A549 (cell line): ENCODE data around the gene SWI5. TPM values are rescaled to one million over a fixed set of nuclear protein-coding genes. Genes with fewer than 3 reads are reported as not detected.

ENCODE experiments used
- ATAC-seq, 2 experiments: fragments of 200-7000 bp in 1 of 2; fragments of >200 bp in 1 of 2; cut with Nextera tagmentation in 1 of 2; cut with Tn5 transposase in 1 of 2; 3 replicates each; pipeline versions ENCODE4 v1.8.0 to v1.9.1; 2018 to 2020; ENCODE audit warnings: mild to moderate bottlenecking in 1 of 2, moderate library complexity in 1 of 2
- CTCF ChIA-PET: fragments of 300-600 bp; sonication (Branson Sonifier 250); formaldehyde crosslinking; extraction: SDS; loops from one replicate; lab custom pipeline; 2021; ENCODE audit warnings: antibody characterized with exemption, inconsistent platforms; lab: Yijun Ruan, JAX
- POLR2A ChIA-PET: fragments of 350-600 bp; formaldehyde crosslinking; extraction: SDS; loops from one replicate; lab custom pipeline; 2021; ENCODE audit warnings: antibody characterized with exemption, inconsistent platforms; lab: Yijun Ruan, JAX
- DNase-seq, 2 experiments: peaks; one replicate each; pipeline versions ENCODE4 v3.0.0 to v3.0.0-alpha.2; 2011 to 2016; ENCODE audit warnings: low read depth in 1 of 2, low spot score in 1 of 2
- FAIRE-seq: peaks from 2 replicates; lab custom pipeline; 2011; peaks lifted over from hg19 to GRCh38; lab: Jason Lieb, UNC
- H3K27ac ChIP-seq, 2 experiments: fragments of >200 bp; sonication (Bioruptor Twin); formaldehyde crosslinking; 3 replicates each; pipeline ENCODE4 v1.5.1; 2016 to 2017
- H3K4me1 ChIP-seq: fragments of >200 bp; sonication (Bioruptor Twin); formaldehyde crosslinking; 3 replicates; pipeline ENCODE4 v1.6.1; 2016
- H3K4me2 ChIP-seq: fragments of >200 bp; sonication (Bioruptor Twin); formaldehyde crosslinking; 3 replicates; pipeline ENCODE4 v1.6.1; 2016
- H3K4me3 ChIP-seq: fragments of >200 bp; sonication (Bioruptor Twin); formaldehyde crosslinking; 3 replicates; pipeline ENCODE4 v1.5.1; 2016
- H3K9me3 ChIP-seq: fragments of >200 bp; sonication (Bioruptor Twin); formaldehyde crosslinking; 3 replicates; pipeline ENCODE4 v1.6.1; 2016
- BHLHE40 ChIP-seq: IDR thresholded peaks from 2 replicates; pipeline ENCODE4 v1.6.1; 2012; ENCODE audit warnings: low read depth, low read length, inconsistent platforms
- CBX2 ChIP-seq: fragments of 200-600 bp; sonication (generic); IDR thresholded peaks from 2 replicates; pipeline ENCODE4 v1.6.1; 2016; ENCODE audit warnings: low read depth, mild to moderate bottlenecking, borderline replicate concordance
- CBX8 ChIP-seq: fragments of 200-600 bp; sonication (generic); IDR thresholded peaks from 2 replicates; pipeline ENCODE4 v1.6.1; 2016
- CEBPB ChIP-seq, 2 experiments: fragments of >200 bp in 1 of 2; sonication (Bioruptor Twin) in 1 of 2; formaldehyde crosslinking in 1 of 2; IDR thresholded peaks; 2 replicates each; pipeline ENCODE4 v1.6.1; 2012 to 2016
- CHD2 ChIP-seq: fragments of 150-350 bp; IDR thresholded peaks from 2 replicates; pipeline ENCODE4 v1.6.1; 2014; ENCODE audit warnings: low read length; ENCODE audit not compliant: partially characterized antibody
- CTCF ChIP-seq: fragments of >200 bp; sonication (Bioruptor Twin); formaldehyde crosslinking; IDR thresholded peaks from 3 replicates; pipeline ENCODE4 v1.5.1; 2016
- EHMT2 ChIP-seq: fragments of 200-600 bp; sonication (generic); IDR thresholded peaks from 2 replicates; pipeline ENCODE4 v1.6.1; 2016; ENCODE audit warnings: antibody characterized with exemption, low read depth, mild to moderate bottlenecking, moderate library complexity
- EP300 ChIP-seq, 2 experiments: fragments of >200 bp; sonication (Bioruptor Twin); formaldehyde crosslinking; IDR thresholded peaks; 2 replicates in 1 of 2; 3 replicates in 1 of 2; pipeline ENCODE4 v1.6.1; 2016 to 2017
- ESRRA ChIP-seq: fragments of 150-350 bp; IDR thresholded peaks from 2 replicates; pipeline ENCODE4 v1.6.1; 2014; ENCODE audit warnings: mild to moderate bottlenecking, low read length, borderline replicate concordance
- FOSL2 ChIP-seq, 2 experiments: fragments of 450-650 bp in 1 of 2; fragments of >200 bp in 1 of 2; sonication (Bioruptor Twin) in 1 of 2; formaldehyde crosslinking; IDR thresholded peaks; 2 replicates each; pipeline versions ENCODE4 v1.5.0 to v1.6.1; 2016 to 2020; ENCODE audit warnings: mild to moderate bottlenecking in 1 of 2, moderate library complexity in 1 of 2
- HOXB5 ChIP-seq: fragments of 250-450 bp; sonication (Bioruptor Pico); IDR thresholded peaks from 2 replicates; pipeline ENCODE4 v1.5.0; 2020; ENCODE audit warnings: mild to moderate bottlenecking, moderate library complexity
- JUNB ChIP-seq: fragments of >200 bp; sonication (Bioruptor Twin); formaldehyde crosslinking; IDR thresholded peaks from 2 replicates; pipeline ENCODE4 v1.6.1; 2016
- KDM5A ChIP-seq: fragments of 200-600 bp; sonication (generic); IDR thresholded peaks from 2 replicates; pipeline ENCODE4 v1.6.1; 2016; ENCODE audit warnings: antibody characterized with exemption, mild to moderate bottlenecking
- MAFK ChIP-seq: fragments of 450-650 bp; IDR thresholded peaks from 2 replicates; pipeline ENCODE4 v1.6.1; 2014; ENCODE audit not compliant: partially characterized antibody
- NFE2L2 ChIP-seq: fragments of 150-350 bp; conservative IDR thresholded peaks from 2 replicates; pipeline ENCODE4 v1.6.1; 2014; ENCODE audit warnings: low read length
- PBX3 ChIP-seq: IDR thresholded peaks from 2 replicates; pipeline ENCODE4 v1.6.1; 2012
- POLR2A ChIP-seq: IDR thresholded peaks from 2 replicates; pipeline ENCODE4 v1.6.1; 2012; ENCODE audit warnings: mild to moderate bottlenecking, low read length
- RFX5 ChIP-seq: fragments of 450-650 bp; IDR thresholded peaks from 2 replicates; pipeline ENCODE4 v1.7.1; 2014; ENCODE audit warnings: antibody characterized with exemption, mild to moderate bottlenecking, moderate library complexity
- TP53 ChIP-seq: fragments of 250-450 bp; sonication (Bioruptor Pico); IDR thresholded peaks from 2 replicates; pipeline ENCODE4 v1.5.0; 2021; ENCODE audit warnings: mild to moderate bottlenecking, moderate library complexity
- ZNF302 ChIP-seq: fragments of 250-450 bp; sonication (Bioruptor Pico); IDR thresholded peaks from 2 replicates; pipeline ENCODE4 v1.9.0; 2021; ENCODE audit warnings: inconsistent platforms, mild to moderate bottlenecking, moderate library complexity
- WGBS: methylation state at CpG from one replicate; pipeline ENCODE4 v1.1.6; 2017; ENCODE audit errors: missing lambda C conversion rate; 5-methylcytosine and 5-hydroxymethylcytosine counted together
- polyA plus RNA-seq, 4 experiments: library from polyadenylated mRNA; depleted of rRNA in 3 of 4; stranded (reverse); fragments of >200 nt; fragmentation: RNase III in 1 of 4; extraction: RNeasy Plus Mini Kit Qiagen cat#74134 plus additional on column Dnase treatment in 1 of 4; gene quantifications; 2 replicates in 3 of 4; 3 replicates in 1 of 4; pipeline ENCODE4 v1.2.3, GENCODE V29; 2011 to 2017
- TF ChIP-seq, protein P1 (sequence below): fragments of 250-450 bp; sonication (Bioruptor Pico); IDR thresholded peaks from 2 replicates; pipeline ENCODE4 v1.5.0; 2021; ENCODE audit warnings: mild to moderate bottlenecking, moderate library complexity, borderline replicate concordance
- TF ChIP-seq, protein P2 (sequence below): fragments of 150-350 bp; IDR thresholded peaks from 2 replicates; pipeline ENCODE4 v1.6.1; 2014; ENCODE audit warnings: low read depth, mild to moderate bottlenecking, low read length
- TF ChIP-seq, protein P3 (sequence below): fragments of 250-450 bp; sonication (Bioruptor Pico); IDR thresholded peaks from 2 replicates; pipeline ENCODE4 v1.5.0; 2020; ENCODE audit warnings: low read depth, mild to moderate bottlenecking, moderate library complexity

SWI5 gene
- polyA plus RNA-seq, 2 of the 4 experiments (the other 2 are of a cell fraction): 45.3 to 66.8 TPM

GRCh38 chr9:128298535-128299482 lies 22.7 kb downstream of the SWI5 start:
- no peak for TF ChIP-seq RFX5
- no peak for TF ChIP-seq NFE2L2
- no peak for TF ChIP-seq EHMT2
- TF ChIP-seq, protein P1, sequence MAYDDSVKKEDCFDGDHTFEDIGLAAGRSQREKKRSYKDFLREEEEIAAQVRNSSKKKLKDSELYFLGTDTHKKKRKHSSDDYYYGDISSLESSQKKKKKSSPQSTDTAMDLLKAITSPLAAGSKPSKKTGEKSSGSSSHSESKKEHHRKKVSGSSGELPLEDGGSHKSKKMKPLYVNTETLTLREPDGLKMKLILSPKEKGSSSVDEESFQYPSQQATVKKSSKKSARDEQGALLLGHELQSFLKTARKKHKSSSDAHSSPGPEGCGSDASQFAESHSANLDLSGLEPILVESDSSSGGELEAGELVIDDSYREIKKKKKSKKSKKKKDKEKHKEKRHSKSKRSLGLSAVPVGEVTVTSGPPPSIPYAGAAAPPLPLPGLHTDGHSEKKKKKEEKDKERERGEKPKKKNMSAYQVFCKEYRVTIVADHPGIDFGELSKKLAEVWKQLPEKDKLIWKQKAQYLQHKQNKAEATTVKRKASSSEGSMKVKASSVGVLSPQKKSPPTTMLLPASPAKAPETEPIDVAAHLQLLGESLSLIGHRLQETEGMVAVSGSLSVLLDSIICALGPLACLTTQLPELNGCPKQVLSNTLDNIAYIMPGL: no peak
- TF ChIP-seq, protein P2, sequence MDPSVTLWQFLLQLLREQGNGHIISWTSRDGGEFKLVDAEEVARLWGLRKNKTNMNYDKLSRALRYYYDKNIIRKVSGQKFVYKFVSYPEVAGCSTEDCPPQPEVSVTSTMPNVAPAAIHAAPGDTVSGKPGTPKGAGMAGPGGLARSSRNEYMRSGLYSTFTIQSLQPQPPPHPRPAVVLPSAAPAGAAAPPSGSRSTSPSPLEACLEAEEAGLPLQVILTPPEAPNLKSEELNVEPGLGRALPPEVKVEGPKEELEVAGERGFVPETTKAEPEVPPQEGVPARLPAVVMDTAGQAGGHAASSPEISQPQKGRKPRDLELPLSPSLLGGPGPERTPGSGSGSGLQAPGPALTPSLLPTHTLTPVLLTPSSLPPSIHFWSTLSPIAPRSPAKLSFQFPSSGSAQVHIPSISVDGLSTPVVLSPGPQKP: no peak
- no peak for TF ChIP-seq TP53 (CRISPR knock-in tag)
- TF ChIP-seq POLR2A: no peak
- TF ChIP-seq HOXB5 (CRISPR knock-in tag): no peak
- TF ChIP-seq CBX8: no peak
- no peak for TF ChIP-seq KDM5A
- no peak for TF ChIP-seq BHLHE40
- no peak for TF ChIP-seq ESRRA
- no peak for TF ChIP-seq EP300 (IDR thresholded peaks at IDR 0.05)
- TF ChIP-seq PBX3: no peak
- TF ChIP-seq JUNB: no peak
- no peak for TF ChIP-seq ZNF302 (CRISPR knock-in tag)
- TF ChIP-seq CTCF: no peak
- DNase-seq (no peak), ATAC-seq (no peak), FAIRE-seq (no peak)
- no peaks in the 10 kb centered on the region for H3K9me3 ChIP-seq
- ChIA-PET POLR2A (interaction anchor here (0.6 to 1.1 kb wide), 2 partner anchors 23 to 41 kb away, joined by 3 to 6 read pairs; partner anchors contain the start of genes GOLGA2, SLC27A4 and SWI5), CTCF (interaction anchor here (0.9 to 17.8 kb wide), 8 partner anchors 9 to 121 kb away, joined by 3 to 206 read pairs (median 7); partner anchors contain the start of gene CERCAM)
- H3K27ac ChIP-seq: no peak overlapping the region
- WGBS: 92% methylated on average over 20 of the region's 20 CpGs
- no peak overlapping the region for H3K4me3 ChIP-seq
- H3K4me1 ChIP-seq: peaks cover 17% of the 10 kb centered on the region
- H3K4me2 ChIP-seq: no peak overlapping the region

DNA sequence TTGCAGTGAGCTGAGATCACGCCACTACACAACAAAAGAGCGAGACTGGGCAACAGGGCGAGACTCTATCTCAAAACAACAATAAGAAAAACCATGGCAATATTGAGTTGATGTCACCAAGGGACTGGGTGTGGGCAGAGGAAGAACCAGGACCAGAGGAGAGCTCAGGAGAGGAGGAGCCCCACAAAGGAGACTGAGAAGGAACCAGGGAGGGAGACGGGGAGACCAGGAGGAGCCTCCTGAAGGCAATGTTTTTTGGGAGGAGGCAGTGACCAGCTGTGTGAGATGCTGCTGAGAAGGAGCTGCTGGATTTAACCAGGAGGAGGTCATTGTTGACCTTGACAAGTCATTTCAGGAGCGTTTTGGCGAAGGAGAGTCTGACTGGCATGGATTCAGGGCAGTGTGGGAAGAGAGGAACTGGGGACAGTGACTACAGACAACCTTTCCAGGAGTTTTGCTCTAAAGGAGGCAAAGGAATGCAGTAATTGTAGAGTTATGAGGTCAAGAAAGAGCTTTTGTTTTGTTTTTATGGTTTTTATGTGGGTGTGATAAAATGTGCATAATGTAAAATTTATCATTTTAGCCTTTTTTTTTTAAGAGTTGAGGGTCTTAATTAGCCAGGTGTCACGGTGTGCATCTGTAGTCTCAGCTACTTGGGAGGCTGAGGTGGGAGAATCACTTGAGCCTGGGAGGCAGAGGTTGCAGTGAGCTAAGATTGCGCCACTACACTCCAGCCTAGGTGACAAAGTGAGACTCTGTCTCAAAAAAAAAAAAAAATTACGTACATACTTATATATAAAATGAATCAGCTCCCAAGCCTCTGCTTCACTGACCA lies 28.3 kb downstream of the SWI5 start:
- Histone ChIP-seq H3K9me3 (no peaks in the 10 kb centered on the region), H3K4me1 (peaks cover 41% of the 10 kb centered on the region), H3K27ac (peak overlapping the region in 1 of 2 experiments; percentile 93; a peak in 4 of 6 replicates), H3K4me2 (peak overlapping the region; percentile 27; the same call in 1 of the 3 replicates), H3K4me3 (no peak overlapping the region)
- WGBS: 71% methylated on average over 9 of the region's 9 CpGs
- no peak for DNase-seq
- FAIRE-seq: no peak
- CTCF ChIA-PET: interaction anchor here (0.7 to 14.8 kb wide), 10 partner anchors 8 to 331 kb away, joined by 3 to 182 read pairs (median 4); no protein-coding TSS in a partner anchor
- peak; percentile 6 to 21; a peak in 3 of 6 replicates for ATAC-seq
- TF ChIP-seq FOSL2 (IDR thresholded peaks at IDR 0.05): no peak
- TF ChIP-seq FOSL2 (CRISPR knock-in tag; IDR thresholded peaks at IDR 0.05): no peak
- TF ChIP-seq CBX2: no peak
- no peak for TF ChIP-seq CHD2
- no peak for TF ChIP-seq JUNB
- TF ChIP-seq POLR2A: no peak
- TF ChIP-seq MAFK: no peak
- TF ChIP-seq, protein P3, sequence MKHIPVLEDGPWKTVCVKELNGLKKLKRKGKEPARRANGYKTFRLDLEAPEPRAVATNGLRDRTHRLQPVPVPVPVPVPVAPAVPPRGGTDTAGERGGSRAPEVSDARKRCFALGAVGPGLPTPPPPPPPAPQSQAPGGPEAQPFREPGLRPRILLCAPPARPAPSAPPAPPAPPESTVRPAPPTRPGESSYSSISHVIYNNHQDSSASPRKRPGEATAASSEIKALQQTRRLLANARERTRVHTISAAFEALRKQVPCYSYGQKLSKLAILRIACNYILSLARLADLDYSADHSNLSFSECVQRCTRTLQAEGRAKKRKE: no peak
- TF ChIP-seq CEBPB (IDR thresholded peaks at IDR 0.05): 0 out of 4 replicates have a peak, but pooled peaks of 1 of the 2 experiments have one; percentile 35
- POLR2A ChIA-PET: interaction anchor here (0.8 to 1.2 kb wide), 4 partner anchors 9 to 332 kb away, joined by 3 to 5 read pairs (median 3); partner anchors contain the start of genes GOLGA2 and SWI5
